GM19395 (cell line): ENCODE measurements around the gene IGSF1.

ENCODE experiments used
- ATAC-seq: cut with Tn5 transposase; IDR thresholded peaks from one replicate; pipeline ENCODE4 v1.9.1; 2021; ENCODE audit warnings: mild to moderate bottlenecking, moderate library complexity; ENCODE audit not compliant: unreplicated experiment

Gene IGSF1, protein sequence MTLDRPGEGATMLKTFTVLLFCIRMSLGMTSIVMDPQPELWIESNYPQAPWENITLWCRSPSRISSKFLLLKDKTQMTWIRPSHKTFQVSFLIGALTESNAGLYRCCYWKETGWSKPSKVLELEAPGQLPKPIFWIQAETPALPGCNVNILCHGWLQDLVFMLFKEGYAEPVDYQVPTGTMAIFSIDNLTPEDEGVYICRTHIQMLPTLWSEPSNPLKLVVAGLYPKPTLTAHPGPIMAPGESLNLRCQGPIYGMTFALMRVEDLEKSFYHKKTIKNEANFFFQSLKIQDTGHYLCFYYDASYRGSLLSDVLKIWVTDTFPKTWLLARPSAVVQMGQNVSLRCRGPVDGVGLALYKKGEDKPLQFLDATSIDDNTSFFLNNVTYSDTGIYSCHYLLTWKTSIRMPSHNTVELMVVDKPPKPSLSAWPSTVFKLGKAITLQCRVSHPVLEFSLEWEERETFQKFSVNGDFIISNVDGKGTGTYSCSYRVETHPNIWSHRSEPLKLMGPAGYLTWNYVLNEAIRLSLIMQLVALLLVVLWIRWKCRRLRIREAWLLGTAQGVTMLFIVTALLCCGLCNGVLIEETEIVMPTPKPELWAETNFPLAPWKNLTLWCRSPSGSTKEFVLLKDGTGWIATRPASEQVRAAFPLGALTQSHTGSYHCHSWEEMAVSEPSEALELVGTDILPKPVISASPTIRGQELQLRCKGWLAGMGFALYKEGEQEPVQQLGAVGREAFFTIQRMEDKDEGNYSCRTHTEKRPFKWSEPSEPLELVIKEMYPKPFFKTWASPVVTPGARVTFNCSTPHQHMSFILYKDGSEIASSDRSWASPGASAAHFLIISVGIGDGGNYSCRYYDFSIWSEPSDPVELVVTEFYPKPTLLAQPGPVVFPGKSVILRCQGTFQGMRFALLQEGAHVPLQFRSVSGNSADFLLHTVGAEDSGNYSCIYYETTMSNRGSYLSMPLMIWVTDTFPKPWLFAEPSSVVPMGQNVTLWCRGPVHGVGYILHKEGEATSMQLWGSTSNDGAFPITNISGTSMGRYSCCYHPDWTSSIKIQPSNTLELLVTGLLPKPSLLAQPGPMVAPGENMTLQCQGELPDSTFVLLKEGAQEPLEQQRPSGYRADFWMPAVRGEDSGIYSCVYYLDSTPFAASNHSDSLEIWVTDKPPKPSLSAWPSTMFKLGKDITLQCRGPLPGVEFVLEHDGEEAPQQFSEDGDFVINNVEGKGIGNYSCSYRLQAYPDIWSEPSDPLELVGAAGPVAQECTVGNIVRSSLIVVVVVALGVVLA (N-terminal part only)

DNA sequence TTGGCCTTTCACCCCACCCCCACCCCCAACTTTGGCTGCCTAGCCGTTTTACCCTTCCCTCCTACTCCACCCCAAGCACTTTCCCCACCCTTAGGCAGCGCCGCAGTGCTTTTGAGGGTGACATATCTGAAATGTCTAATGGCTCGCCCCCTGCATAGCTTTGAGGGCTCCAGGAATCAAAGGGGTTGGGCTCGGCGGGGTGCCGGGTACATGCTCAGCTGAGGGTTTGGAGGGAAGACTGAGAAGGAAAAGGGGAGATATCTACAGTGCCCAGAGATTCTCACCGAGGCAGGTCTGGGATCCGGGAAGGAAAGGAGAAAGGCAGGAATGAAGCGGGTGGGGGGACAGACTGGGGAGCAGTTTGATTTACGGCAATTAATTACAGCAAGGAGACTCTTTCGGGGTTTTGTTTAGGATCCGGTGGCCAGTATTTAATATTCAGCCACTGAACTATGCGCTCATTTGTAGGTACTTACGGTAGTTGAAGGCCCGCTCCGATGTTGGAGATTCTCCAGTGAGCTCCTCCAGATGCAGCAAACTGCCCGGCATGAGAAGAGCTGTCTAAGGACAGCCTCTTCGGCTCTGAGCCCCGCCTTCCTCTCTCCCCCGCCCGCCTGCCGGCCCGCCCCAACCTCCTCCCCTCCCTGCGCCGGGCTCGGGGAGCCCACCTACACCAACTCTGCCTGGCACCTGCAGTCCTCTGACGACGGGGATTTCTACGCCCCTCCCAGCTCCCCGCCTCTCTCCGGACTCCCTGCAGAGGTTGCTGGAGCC lies at the start of gene IGSF1:
IGSF1 (minus strand) TSS at position 569 of the 774 bp plus-strand sequence. CDS start 2,632 bp downstream, outside the sequence.
- peak; percentile 71 for ATAC-seq

- ATAC-seq = no peak
Measured at GRCh38 chrX:131332331-131332730, 43.2 kb upstream of the IGSF1 start.

GRCh38 chrX:131331152-131331551 lies 42.0 kb upstream of the IGSF1 start:
- no peak for ATAC-seq

- no peak for ATAC-seq
Measured at GRCh38 chrX:131330735-131331134, 41.6 kb upstream of the IGSF1 start.

DNA sequence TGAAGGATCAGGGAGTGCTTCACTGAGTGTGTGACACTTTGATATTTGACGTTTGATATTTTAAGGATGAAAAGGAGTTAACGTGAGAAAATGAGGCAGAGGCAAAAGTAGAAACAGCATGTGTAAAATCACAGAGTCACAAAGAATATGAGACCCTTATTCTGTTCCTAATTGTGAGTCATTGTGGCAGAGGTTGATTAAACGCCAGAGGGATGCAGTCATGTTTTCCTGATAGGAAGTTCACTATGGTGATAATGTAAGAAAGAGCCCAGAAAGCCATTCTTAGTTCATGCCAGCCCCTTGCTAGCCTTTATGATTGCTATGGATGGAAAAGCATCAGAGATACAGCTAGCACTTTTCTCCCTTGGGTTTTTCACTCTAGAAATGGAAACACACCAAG lies 33.5 kb upstream of the IGSF1 start:
- no peak for ATAC-seq

DNA sequence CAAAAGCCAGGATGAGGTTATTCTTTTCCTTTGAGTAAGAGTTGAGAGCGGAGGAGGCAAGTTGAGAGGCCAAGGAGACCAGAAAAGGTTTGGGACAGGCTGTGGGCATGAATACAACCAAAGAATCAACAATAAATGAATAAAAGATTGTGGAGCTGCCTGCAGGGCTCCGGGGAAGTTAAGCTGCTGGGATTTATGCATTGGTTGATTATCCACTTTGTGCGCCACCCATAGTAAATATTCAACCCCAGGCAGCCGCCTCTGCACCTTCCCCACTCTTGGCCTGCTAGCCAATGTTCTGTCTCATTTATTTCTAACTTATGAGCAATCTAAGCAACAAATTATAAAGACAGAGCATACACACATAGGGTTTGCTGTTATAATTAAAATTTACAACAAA lies 28.2 kb upstream of the IGSF1 start:
- ATAC-seq = no peak

- ATAC-seq = no peak
Measured at GRCh38 chrX:131316260-131316659, 27.2 kb upstream of the IGSF1 start.

GRCh38 chrX:131308980-131309379 lies 19.9 kb upstream of the IGSF1 start:
- no peak for ATAC-seq

DNA sequence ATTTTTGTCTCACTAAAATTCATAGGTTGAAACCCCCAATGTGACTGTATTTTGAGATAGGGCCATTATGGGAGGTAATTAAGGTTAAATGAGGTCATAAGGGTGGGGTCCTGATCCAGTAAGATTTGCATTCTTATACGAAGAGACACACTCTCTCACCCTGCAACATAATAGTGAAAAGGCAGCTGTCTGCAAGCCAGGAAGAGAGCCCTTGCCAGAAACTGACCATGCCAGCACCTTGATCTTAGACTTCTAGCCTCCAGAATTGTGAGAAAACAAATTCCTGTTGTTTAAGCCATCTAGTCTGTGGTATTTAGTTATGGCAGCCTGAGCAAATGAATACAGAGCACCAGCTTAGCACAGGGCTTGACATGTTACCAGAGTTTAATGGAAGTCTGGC lies 17.5 kb upstream of the IGSF1 start:
- ATAC-seq = no peak

- no peak for ATAC-seq
Measured at GRCh38 chrX:131305926-131306325, 16.8 kb upstream of the IGSF1 start.

DNA sequence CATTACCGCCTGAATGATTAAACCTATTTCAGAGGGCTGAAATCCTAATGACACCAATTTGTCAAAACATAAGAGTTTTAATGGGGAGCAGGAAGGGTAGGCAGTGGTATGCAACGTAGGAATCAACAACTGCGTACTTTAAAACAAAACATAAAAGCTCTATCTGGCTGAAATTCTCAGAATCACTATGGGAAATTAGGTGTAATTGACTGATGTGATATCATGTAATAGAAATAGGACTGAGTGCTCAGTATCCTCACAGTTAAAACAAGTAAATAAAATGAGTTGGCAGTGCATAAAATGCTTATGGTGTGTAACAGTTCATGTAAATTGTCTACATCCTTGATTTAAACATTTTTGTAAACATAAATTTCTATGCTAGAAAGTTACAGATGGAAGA lies 13.6 kb upstream of the IGSF1 start:
- ATAC-seq = no peak

DNA sequence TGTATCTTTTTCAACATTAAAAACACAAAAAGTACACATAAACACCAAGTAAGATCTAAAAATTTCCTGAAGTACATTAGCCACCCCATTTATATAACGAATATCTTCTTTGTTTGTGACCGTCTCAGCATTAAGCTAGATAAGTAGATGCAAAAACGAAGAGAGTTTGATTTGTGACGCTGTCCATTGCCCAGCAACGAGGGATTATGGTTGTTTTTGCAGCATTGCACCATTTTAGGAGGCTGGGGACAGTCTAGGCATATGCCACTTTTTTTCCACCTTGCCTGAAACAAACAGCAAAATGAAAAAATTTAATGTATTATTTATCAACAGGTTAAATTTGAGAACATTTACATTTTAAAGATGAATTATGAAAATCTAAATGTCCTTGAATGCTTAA lies 12.0 kb upstream of the IGSF1 start:
- no peak for ATAC-seq

- peak; percentile 54 for ATAC-seq
Measured at GRCh38 chrX:131298846-131299245, 9.7 kb upstream of the IGSF1 start.

DNA sequence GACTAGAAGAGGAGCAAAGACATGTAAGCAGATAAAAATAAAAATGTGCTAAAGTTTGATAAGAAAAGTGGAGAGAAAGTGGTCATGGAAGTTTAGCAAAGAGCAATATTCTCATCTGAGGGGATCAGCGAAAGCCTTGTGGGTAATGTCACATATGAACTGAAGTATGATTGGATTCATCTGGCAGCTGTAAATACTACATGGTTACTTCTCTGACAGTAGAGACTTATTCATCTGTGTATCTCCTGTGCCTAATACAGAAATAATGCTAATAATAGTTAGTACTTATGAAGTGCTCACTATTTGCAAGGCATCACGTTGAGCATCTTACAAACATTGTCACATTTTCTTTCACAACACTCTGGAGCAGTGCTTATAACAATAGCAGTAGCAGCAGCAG lies 8.9 kb upstream of the IGSF1 start:
- no peak for ATAC-seq

- ATAC-seq = no peak
Measured at GRCh38 chrX:131289527-131289926, 421 bp upstream of the IGSF1 start.

GRCh38 chrX:131288188-131288587 lies 918 bp downstream of the IGSF1 start:
- ATAC-seq = no peak

DNA sequence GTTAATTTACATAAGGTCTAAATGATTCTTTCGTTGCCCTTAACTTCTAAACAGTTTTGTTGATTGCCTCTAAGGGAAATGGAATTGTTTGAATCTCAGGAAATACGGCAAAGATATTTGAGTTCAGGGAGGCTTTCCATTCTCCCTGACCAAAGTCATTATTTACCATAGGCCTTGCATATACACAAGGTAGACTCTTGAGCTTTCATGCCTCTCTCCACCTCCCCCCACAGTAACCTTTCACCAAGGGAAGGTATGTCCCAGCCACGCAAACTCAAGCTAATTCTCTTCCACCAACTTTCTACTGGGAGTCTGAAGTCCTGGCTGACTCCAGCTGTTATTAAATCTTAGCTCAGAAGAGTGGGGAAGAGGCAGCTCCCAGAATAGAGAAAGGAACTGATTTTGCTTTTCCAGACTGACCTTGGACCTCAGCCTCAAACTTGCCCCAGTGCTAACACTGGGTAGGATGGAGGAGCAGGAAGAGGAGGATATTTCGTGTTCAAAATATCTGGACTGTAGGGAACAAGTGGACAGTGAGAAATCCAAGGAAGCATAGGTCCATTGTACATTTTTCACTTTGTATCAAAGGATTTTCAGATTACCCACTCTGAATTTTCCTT lies 1.4 kb downstream of the IGSF1 start:
- no peak for ATAC-seq

- ATAC-seq = no peak
Measured at GRCh38 chrX:131279617-131280016, 9.5 kb downstream of the IGSF1 start.

DNA sequence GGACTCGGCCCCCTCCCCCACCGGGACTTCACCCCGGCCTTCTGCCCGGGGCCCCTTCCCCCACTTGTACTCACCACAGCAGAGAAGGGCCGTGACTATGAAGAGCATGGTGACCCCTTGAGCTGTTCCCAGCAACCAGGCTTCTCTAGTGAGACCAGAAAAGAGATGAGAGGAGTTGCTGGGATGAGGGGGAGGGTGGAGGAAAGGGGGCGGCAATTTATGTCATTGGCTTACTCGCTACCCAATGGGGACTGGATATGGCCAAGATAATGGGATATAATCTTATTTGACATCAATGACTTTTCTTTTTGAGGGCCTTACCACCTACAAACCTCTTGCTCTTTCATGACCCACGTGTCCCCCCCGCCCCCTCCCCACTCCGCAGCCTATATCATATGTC lies 9.9 kb downstream of the IGSF1 start:
- no peak for ATAC-seq

DNA sequence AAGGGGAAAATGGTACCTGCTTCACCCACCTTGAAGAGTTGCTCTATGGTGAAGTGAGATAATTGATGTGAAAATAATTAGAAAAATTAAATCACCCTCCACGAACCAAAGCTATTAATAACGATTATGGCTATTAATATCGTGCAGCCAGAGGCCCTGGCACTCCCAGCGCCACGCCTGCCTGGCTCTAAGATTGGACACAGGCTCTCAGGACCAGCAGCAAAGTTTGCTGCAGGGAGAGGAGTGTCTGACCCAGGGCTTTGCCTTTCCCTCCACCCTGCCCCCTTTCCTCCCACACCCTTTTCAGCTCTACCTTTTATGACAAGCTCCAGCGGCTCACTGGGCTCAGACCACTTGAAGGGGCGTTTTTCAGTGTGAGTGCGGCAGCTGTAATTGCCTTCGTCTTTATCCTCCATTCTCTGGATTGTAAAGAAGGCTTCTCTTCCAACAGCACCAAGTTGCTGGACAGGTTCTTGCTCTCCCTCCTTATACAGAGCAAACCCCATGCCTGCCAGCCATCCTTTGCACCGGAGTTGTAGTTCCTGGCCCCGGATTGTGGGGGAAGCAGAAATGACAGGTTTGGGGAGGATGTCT lies 11.5 kb downstream of the IGSF1 start:
- no peak for ATAC-seq
